ENCODE results near the gene KLF6. TPM values are rescaled to one million over a fixed set of nuclear protein-coding genes. Genes with fewer than 3 reads are reported as not detected.

Gene KLF6
- total RNA-seq, 3 donors from 2014 or later = 270 to 371 (median 331) TPM

- Histone ChIP-seq H3K9me3 (no peaks in the 10 kb centered on the region), H3K4me1 (ENCODE audit: low read depth) (peaks cover 42% of the 10 kb centered on the region), H3K36me3 (ENCODE audit: low read depth) (peaks cover 6% of the 10 kb centered on the region), H3K4me3 (no peak overlapping the region)
- no peak for TF ChIP-seq CTCF (IDR thresholded peaks at IDR 0.05)
- intact Hi-C loops (cut with DNase I, micrococcal nuclease) = loop anchor here in 1 of 2 donors (10.0 kb wide), 1 partner anchor 531 kb away; no protein-coding TSS in a partner anchor
- ATAC-seq (peak; percentile 15), DNase-seq (no peak)
Observed at GRCh38 chr10:3775696-3776551, 9.1 kb downstream of the KLF6 start.

GRCh38 chr10:3774814-3775695 lies 10.0 kb downstream of the KLF6 start:
- intact Hi-C loops (cut with DNase I, micrococcal nuclease) = loop anchor here in 1 of 2 donors (10.0 kb wide), 1 partner anchor 530 kb away; no protein-coding TSS in a partner anchor
- no peaks in the 10 kb centered on the region for H3K9me3 ChIP-seq
- H3K4me1 ChIP-seq (ENCODE audit: low read depth) = peaks cover 34% of the 10 kb centered on the region
- DNase-seq = no peak
- TF ChIP-seq CTCF (IDR thresholded peaks at IDR 0.05) = no peak
- no peaks in the 10 kb centered on the region for H3K36me3 ChIP-seq (ENCODE audit: low read depth)
- peak; percentile 43 for ATAC-seq
- H3K4me3 ChIP-seq = no peak overlapping the region

GRCh38 chr10:3774018-3774813 lies 10.8 kb downstream of the KLF6 start:
- intact Hi-C loops (cut with DNase I, micrococcal nuclease) = loop anchor here in 1 of 2 donors (10.0 kb wide), 1 partner anchor 529 kb away; no protein-coding TSS in a partner anchor
- peak; percentile 23 for ATAC-seq

GRCh38 chr10:3773460-3774017 lies 11.5 kb downstream of the KLF6 start:
- Histone ChIP-seq H3K36me3 (ENCODE audit: low read depth) (no peaks in the 10 kb centered on the region), H3K9me3 (no peaks in the 10 kb centered on the region), H3K4me1 (ENCODE audit: low read depth) (peaks cover 19% of the 10 kb centered on the region), H3K4me3 (no peak overlapping the region)
- no peak for TF ChIP-seq CTCF (IDR thresholded peaks at IDR 0.05)
- intact Hi-C loops (cut with DNase I, micrococcal nuclease) = loop anchor here in 1 of 2 donors (10.0 kb wide), 1 partner anchor 529 kb away; no protein-coding TSS in a partner anchor
- DNase-seq = no peak
- no peak for ATAC-seq

More at GRCh38 chr10:3774018-3774813, 10.8 kb downstream of the KLF6 start:
- Histone ChIP-seq H3K36me3 (ENCODE audit: low read depth) (no peaks in the 10 kb centered on the region), H3K4me1 (ENCODE audit: low read depth) (peaks cover 26% of the 10 kb centered on the region), H3K9me3 (no peaks in the 10 kb centered on the region), H3K4me3 (no peak overlapping the region)
- TF ChIP-seq CTCF (IDR thresholded peaks at IDR 0.05) = no peak
- no peak for DNase-seq

All from mucosa of descending colon (tissue), 3 donors.